ENCODE measurements around the gene FRMD7.

DNA sequence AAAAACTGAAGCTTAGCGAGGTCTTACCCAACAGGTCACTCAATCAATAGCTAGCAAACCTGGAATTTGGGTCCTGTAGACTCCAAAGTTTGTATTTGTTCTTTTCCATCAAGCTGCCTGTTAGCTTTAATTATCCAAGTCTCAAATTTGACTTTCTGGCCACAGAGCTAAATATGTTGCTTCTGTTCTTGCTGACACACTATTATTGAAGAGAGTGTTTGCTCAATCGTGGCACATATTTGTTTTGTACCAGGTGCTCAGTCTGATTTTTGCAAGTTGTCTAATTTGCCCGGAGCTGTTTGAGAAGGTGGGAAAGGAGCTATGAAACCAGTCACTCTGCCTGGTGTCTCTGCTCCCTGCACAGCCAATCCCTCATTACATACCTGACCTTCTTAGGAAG, 41.7 kb upstream of the FRMD7 start:
- TF ChIP-seq CTCF (IDR thresholded peaks at IDR 0.05) (no peak), POLR2AphosphoS5 (IDR thresholded peaks at IDR 0.05) (no peak)
